ENCODE data around the gene ZNF496.

GRCh38 chr1:247291833-247292561 is 39.7 kb downstream of the ZNF496 start:
- TF ChIP-seq CTCF (conservative IDR thresholded peaks at IDR 0.05 in 1 of 2, IDR thresholded peaks at IDR 0.05 in 1 of 2; ENCODE audit: low read depth in 1 of 2, low read length in 2 of 2): no peak
- TF ChIP-seq EZH2 (IDR thresholded peaks at IDR 0.05; ENCODE audit: low read length, missing control alignments): no peak

All from fibroblast of lung (primary cell).